Renal cortex interstitium (tissue), 11 donors: Measurements from ENCODE around the gene S100Z. TPM values are rescaled to one million over a fixed set of nuclear protein-coding genes. Genes with fewer than 3 reads are reported as not detected.
A peak's percentile ranks its signal among the peaks of the same experiment; 100 is the strongest.
"Not testable (repeated sequence)": the region's sequence is repeated elsewhere in the genome, so short reads cannot be mapped to it uniquely, and the experiment has no call there.

Experiments
- DNase-seq, 11 donors: peaks; one replicate each; pipeline ENCODE4 v3.0.0-alpha.2; 2013; ENCODE audit warnings: low read depth in 9 of 11, low spot score in 4 of 11; ENCODE audit errors: extremely low read depth in 1 of 11
- polyA plus RNA-seq, 3 donors: library from polyadenylated mRNA; unstranded; fragments of 120-200 nt; gene quantifications; one replicate each; pipeline ENCODE4 v1.2.1, GENCODE V29; 2013; ENCODE audit not compliant: insufficient read length in 3 of 3

Gene S100Z
- polyA plus RNA-seq, 3 donors = 0.20 to 0.30 (median 0.22) TPM

- DNase-seq = no peak
Measured at GRCh38 chr5:76863001-76863400, 13.2 kb downstream of the S100Z start.

DNA sequence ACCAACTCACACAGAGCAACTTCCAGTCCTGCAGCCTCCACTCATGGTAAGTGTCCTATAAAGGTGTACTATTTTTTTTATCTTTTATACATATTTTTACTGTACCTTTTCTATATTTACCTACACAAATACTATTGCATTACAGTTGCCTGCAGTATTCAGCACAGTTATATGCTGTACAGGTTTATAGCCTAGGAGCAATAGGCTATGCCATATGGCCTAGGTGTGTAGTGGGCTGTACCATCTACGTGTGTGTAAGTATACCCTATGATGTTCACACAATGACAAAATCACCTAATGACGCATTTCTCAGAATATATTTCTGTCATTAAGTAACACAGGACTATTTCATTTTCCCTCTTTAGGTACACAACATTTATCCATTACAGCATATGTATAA, 16.7 kb downstream of the S100Z start:
- no peak for DNase-seq

DNA sequence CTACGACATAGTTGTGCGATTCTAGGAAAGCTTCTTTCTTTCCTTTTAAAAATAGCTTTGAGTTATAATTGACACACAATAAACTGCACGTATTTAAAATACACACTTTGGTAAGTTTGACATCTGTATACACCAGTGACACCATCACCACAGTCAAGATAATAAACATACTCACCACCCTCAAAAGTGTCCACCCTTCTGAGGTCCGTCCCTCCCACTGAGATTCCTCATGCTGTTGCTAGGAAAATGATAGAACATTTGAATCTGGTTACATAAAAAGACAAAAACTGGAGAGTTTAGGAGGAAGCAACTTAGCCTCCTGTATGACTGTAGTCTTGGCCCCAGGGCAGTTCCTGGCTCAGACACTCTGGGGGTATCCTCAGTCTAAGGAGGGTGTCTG, 17.2 kb downstream of the S100Z start:
- DNase-seq = no peak

DNA sequence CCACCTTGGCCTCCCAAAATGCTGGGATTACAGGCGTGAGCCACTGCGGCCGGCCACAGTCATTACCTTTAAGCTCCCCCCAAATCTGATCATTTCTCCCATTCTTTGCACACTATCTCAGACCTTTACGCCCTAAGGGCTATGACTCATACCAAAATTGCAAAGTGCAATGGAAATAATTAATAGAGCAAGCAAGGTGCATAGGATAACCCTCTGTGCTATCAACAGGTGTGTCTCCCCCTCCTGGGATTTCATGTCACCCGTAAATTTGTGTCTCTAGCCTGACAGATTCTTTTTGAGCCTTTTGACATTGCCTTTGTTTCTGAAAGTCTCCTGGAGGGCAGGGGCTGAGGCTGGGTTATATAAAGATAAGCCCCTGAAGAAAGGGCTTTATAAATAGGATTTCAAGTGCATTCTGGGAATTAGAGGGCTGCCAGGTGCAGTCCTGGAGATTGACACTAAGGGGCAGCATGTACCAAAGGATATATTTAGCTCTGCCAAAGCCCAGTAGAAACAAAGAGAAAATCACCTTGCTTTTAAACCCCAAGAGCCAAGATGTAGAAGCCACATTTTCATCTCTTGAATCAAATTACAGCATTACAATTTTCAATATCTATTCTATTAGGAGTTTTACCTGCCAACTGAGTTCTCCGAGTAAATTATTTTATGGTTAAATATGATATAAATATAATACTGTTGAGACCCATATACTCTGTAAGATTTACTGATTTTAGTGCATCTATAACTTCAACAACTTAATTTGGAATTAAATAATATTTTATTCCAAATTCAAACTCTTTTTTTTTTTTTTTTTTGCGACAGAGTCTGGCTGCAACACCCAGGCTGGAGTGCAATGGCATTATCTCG, 18.2 kb downstream of the S100Z start:
- DNase-seq = peak; percentile 26 to 67 (median 50)

GRCh38 chr5:76870046-76870445, 20.2 kb downstream of the S100Z start:
- no peak for DNase-seq

GRCh38 chr5:76874088-76874581, 24.3 kb downstream of the S100Z start:
- no peak for DNase-seq

GRCh38 chr5:76888733-76889300, 39.0 kb downstream of the S100Z start:
- DNase-seq = no peak

DNA sequence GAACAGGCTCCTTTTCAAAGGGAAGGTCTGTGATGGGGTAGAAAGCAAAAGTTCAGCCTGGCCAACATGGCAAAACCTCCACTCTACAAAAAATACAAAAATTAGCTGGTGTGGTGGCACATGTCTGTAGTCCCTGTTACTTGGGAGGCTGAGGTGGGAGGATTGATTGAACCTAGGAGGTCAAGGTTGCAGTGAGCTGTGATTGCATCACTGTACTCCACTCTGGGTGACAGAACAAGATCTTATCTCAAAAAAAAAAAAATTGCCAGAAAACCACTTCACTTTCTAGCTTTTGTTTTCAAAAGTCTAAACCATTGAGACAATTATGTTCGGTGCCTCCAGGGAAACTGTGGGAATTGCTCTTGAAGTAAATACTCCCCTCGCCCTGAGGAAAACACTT, 43.5 kb downstream of the S100Z start:
- no peak for DNase-seq

DNA sequence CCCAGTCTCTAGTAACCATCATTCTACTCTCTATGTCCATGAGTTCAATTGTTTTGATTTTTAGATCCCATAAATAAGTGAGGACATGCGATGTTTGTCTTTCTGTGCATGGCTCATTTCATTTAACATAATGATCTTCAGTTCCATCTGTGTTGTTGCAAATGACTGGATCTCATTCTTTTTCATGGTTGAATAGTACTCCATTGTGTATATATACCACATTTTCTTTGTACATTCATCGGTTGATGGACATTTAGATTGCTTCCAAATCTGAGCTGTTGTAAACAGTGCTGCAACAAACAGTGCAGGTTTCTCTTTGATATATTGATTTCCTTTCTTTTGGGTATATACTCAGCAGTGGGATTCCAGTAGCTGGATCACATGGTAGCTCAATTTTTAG, 46.4 kb downstream of the S100Z start:
- DNase-seq = no peak

DNA sequence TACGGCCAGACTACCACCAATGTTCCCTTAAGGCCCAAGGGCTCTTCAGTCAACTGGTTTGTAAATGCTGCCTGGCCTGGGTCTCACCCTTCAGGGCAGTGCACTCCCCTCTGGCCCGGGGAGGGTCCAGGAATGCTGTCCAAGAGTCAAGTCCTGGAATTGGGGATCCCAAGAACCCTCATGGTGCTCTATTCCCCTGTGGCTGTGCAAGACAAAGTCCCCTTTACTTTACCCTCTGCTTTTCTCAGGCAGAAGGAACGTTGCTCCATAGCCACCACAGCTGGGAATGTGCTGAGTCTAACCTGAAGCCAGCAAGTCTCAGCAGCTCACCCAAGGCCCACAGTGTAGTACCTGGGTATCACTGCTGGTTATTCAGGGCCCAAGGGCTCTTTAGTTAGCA, 51.7 kb downstream of the S100Z start:
- no peak for DNase-seq

GRCh38 chr5:76908166-76908565, 58.4 kb downstream of the S100Z start:
- DNase-seq = no peak

DNA sequence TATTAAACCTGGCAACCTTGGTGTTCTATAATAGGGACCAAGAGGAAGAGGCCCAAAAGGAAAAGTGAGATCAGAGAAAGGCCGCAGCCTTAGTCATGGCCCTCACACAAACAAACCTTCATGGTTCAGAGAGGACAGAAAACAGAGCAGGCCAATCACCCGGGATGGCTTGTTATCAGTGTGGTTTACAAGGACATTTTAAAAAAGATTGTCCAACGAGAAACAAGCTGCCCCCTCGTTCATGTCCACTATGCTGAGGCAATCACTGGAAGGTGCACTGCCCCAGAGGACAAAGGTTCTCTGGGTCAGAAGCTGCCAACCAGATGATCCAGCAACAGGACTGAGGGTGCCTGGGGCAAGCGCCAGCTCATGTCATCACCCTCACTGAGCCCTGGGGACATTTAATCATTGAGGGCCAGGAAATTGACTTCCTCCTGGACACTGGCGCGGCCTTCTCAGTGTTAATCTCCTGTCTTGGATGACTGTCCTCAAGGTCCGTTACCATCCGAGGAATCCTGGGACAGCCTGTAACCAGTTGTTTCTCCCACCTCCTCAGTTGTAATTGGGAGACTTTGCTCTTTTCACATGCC, 60.6 kb downstream of the S100Z start:
- DNase-seq = not testable (repeated sequence)

DNA sequence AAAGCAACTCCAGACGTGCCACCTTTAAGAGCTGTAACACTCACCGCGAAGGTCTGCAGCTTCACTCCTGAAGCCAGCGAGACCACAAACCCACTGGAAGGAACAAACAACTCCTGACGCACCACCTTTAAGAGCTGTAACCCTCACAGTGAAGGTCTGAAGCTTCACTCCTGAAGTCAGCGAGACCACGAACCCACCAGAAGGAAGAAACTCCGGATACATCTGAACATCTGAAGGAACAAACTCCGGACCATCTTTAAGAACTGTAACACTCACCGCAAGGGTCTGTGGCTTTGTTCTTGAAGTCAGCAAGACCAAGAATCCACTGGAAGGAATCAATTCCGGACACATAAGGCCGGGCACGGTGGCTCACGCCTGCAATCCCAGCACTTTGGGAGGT, 64.9 kb downstream of the S100Z start:
- DNase-seq = not testable (repeated sequence)

DNA sequence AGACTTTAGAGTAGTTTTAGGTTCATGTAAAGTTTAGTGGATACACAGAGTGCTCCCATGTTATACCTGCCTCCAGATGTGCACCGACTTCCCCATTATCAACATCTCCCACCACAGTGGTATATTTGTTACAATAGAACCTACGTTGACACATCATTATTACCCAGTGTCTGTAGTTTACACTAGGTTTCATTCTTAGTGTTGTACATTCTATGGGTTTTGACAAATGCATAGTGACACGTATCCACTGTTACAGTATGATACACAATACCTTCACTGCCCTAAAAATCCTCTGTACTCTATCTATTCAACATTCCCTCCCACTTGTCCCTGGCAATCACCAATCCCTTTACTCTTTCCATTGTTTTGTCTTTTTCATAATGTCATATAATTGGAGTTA, 68.7 kb downstream of the S100Z start:
- no peak for DNase-seq

GRCh38 chr5:76920491-76920890, 70.7 kb downstream of the S100Z start:
- no peak for DNase-seq

GRCh38 chr5:76926329-76927105, 76.7 kb downstream of the S100Z start:
- DNase-seq = no peak

- DNase-seq = no peak
Measured at GRCh38 chr5:76927961-76928360, 78.1 kb downstream of the S100Z start.

DNA sequence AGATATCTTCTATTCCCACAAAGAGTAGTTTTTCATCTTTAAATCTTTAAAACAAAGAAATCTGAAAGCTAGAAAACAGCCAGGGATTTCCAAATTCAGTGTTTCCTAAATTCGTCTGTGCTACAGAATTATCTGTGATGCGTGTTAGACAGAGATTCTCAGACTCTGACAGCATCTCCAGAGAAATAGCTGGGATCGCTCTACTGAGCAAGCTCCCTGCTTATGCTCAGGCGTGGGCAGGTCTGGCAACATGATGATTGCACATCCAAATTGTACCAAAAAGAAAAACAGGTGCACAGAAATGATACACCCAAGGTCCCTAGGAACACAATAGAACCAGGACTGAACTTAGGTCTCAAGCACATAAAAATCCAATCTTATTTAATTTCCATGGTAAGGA, 80.3 kb downstream of the S100Z start:
- no peak for DNase-seq

DNA sequence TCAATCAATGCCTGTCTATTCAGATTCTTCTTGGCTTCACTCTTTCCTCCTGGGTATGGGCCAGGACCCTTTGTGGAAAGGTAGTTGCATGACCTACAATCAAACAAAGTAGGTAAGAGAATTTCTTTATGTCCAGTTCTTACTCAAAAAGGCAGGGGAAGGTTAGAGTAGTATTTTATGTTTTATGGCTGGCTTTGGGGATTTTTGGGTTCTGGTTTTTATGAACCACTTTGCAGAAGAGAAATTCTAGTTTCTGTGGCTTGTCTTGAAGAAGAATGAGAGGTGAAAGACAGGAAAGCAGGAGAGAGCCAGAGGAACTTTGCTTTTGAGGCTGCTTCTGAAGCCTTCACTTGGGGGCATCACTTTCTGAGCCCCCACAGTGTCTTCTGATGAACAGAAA, 88.4 kb downstream of the S100Z start:
- DNase-seq = no peak

DNA sequence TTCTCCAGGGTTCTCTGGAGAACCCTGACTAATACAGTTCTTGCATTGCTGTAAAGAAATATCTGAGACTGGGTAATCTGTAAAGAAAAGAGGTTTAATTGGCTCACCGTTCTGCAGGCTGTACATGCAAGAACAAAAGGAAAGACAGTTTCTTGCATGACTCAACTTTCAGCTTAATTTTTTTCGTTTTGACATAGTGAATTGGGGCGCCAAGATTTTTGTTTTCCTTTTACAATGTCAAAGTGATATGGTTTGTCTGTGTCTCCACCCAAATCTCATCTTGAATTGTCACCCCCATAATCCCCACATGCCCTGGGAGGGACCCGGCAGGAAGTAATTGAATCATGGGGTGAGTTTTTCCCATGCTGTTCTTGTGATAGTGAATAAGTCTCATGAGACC, 91.2 kb downstream of the S100Z start:
- DNase-seq = no peak
